ENCODE measurements around the gene DOCK4. TPM values are rescaled to one million over a fixed set of nuclear protein-coding genes. Genes with fewer than 3 reads are reported as not detected.

Gene DOCK4
- total RNA-seq, 4 donors from 2014 or later, result 12.7 to 28.4 (median 19.5) TPM

DNA sequence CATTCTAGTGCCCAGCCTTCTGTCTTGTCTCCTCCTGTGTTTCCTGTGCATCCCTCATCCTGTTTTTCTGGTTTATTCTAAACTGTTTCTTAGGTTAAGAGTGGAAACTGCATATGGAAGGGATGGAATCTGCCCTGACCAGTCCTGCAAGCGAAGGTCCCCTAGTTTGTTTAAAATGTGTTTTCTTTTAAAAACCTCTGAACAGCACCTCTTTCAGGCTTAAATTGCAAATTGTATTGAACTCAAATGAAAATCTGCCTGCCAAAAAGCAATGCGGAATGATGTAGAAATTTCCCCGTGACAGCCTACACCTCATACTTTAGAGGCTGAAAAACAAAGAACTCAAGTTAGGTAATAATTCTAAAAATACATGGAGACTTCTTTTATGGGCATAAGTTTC, 421.1 kb downstream of the DOCK4 start:
- H3K4me1 ChIP-seq, result peaks cover 0 to 2% (median 0%) of the 10 kb centered on the region in 4 donors
- H3K36me3 ChIP-seq, result no peaks in the 10 kb centered on the region
- no peak overlapping the region for H3K27ac ChIP-seq
- TF ChIP-seq CTCF (IDR thresholded peaks at IDR 0.05), result no peak
- no peak for TF ChIP-seq POLR2A (IDR thresholded peaks at IDR 0.05)
- no peak for TF ChIP-seq POLR2AphosphoS5 (IDR thresholded peaks at IDR 0.05)
- no peak for TF ChIP-seq EP300 (IDR thresholded peaks at IDR 0.05; ENCODE audit: low read depth)
- no peak for DNase-seq
- intact Hi-C loops (cut with DNase I; ENCODE audit: low total_unique reads) (no loop called here), in situ Hi-C loops (cut with MboI; ENCODE audit: low pct_ligation_motif_present in 1 of 4, low pct_unique_long_range_greater_than_20kb in 1 of 4, low sequenced_read_pairs in 3 of 4) (no loop called here)
- H3K4me3 ChIP-seq, result no peak overlapping the region
- no peaks in the 10 kb centered on the region for H3K27me3 ChIP-seq
- no peaks in the 10 kb centered on the region for H3K9me3 ChIP-seq
- WGBS, 2 donors (ENCODE audit: low coverage in 1 of 2), result 92 to 96% methylated on average over 3 of the region's 3 CpGs

DNA sequence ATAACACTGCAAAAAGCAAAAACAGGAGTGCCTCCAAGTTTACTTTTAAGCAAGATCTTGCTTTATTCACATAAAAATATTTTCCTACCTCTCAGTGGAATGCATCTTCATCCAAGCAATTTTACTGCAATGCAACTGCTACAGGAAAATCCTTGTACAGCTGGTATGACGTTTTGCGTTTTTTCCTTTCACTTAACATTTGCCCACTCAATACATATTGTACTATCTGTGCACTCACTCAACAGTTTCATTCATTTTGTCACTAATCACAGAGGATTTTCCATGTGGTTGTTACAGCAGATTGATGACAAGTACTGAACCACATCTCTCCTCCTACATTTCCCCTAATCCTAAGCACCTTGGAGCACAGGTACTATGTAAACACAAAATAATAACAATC, 421.9 kb downstream of the DOCK4 start:
- TF ChIP-seq EP300 (IDR thresholded peaks at IDR 0.05; ENCODE audit: low read depth) (no peak), CTCF (IDR thresholded peaks at IDR 0.05) (no peak), POLR2AphosphoS5 (IDR thresholded peaks at IDR 0.05) (no peak), POLR2A (IDR thresholded peaks at IDR 0.05) (no peak)
- H3K27ac ChIP-seq, result no peak overlapping the region
- H3K27me3 ChIP-seq, result no peaks in the 10 kb centered on the region
- DNase-seq, result no peak
- 80 to 92% methylated on average over 1 to 2 of the region's 2 CpGs for WGBS, 2 donors (ENCODE audit: low coverage in 1 of 2)
- H3K9me3 ChIP-seq, result no peaks in the 10 kb centered on the region
- H3K4me1 ChIP-seq, result no peaks in the 10 kb centered on the region
- intact Hi-C loops (cut with DNase I; ENCODE audit: low total_unique reads) (no loop called here), in situ Hi-C loops (cut with MboI; ENCODE audit: low pct_ligation_motif_present in 1 of 4, low pct_unique_long_range_greater_than_20kb in 1 of 4, low sequenced_read_pairs in 3 of 4) (no loop called here)
- no peaks in the 10 kb centered on the region for H3K36me3 ChIP-seq
- no peak overlapping the region for H3K4me3 ChIP-seq

GRCh38 chr7:111783854-111784253, 422.3 kb downstream of the DOCK4 start:
- 86 to 92% methylated on average over 5 of the region's 5 CpGs for WGBS, 2 donors (ENCODE audit: low coverage in 1 of 2)
- in situ Hi-C loops (cut with MboI; ENCODE audit: low pct_ligation_motif_present in 1 of 4, low pct_unique_long_range_greater_than_20kb in 1 of 4, low sequenced_read_pairs in 3 of 4), result no loop called here
- H3K4me1 ChIP-seq, result no peaks in the 10 kb centered on the region
- no peaks in the 10 kb centered on the region for H3K9me3 ChIP-seq
- no peak for DNase-seq
- no peak overlapping the region for H3K4me3 ChIP-seq
- intact Hi-C loops (cut with DNase I; ENCODE audit: low total_unique reads), result no loop called here
- H3K36me3 ChIP-seq, result no peaks in the 10 kb centered on the region
- H3K27me3 ChIP-seq, result no peaks in the 10 kb centered on the region
- no peak overlapping the region for H3K27ac ChIP-seq
- no peak for TF ChIP-seq POLR2A (IDR thresholded peaks at IDR 0.05)
- no peak for TF ChIP-seq POLR2AphosphoS5 (IDR thresholded peaks at IDR 0.05)
- no peak for TF ChIP-seq CTCF (IDR thresholded peaks at IDR 0.05)
- no peak for TF ChIP-seq EP300 (IDR thresholded peaks at IDR 0.05; ENCODE audit: low read depth)

DNA sequence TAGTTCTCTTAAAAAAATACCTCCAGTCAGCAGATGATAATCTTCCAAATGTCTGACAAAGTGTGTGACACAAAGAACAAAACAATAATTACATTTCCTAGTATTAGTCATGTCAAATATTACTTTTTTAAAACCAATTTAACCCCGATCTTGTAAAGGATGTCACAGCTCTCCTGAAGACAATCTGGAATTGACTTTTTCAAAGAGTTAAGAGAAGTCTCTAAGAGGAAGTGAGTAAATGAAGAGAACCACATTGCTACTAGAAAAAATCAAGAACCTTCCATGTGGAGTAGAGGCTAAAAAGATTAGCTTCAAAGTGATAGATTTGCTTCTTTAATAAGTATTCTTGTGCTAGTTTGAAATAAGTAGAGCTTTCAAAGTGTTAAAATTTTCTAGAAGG, 425.7 kb downstream of the DOCK4 start:
- no peak overlapping the region for H3K4me3 ChIP-seq
- no peaks in the 10 kb centered on the region for H3K4me1 ChIP-seq
- H3K36me3 ChIP-seq, result peaks cover 0 to 2% (median 0%) of the 10 kb centered on the region in 4 donors
- no peak overlapping the region for H3K27ac ChIP-seq
- 67 to 78% methylated on average over 1 of the region's 1 CpG for WGBS, 2 donors (ENCODE audit: low coverage in 1 of 2)
- no peaks in the 10 kb centered on the region for H3K9me3 ChIP-seq
- no peaks in the 10 kb centered on the region for H3K27me3 ChIP-seq
- TF ChIP-seq POLR2AphosphoS5 (IDR thresholded peaks at IDR 0.05), result no peak
- no peak for TF ChIP-seq CTCF (IDR thresholded peaks at IDR 0.05)
- no peak for TF ChIP-seq POLR2A (IDR thresholded peaks at IDR 0.05)
- TF ChIP-seq EP300 (IDR thresholded peaks at IDR 0.05; ENCODE audit: low read depth), result no peak
- no peak for DNase-seq
- in situ Hi-C loops (cut with MboI; ENCODE audit: low pct_ligation_motif_present in 1 of 4, low pct_unique_long_range_greater_than_20kb in 1 of 4, low sequenced_read_pairs in 3 of 4) (no loop called here), intact Hi-C loops (cut with DNase I; ENCODE audit: low total_unique reads) (no loop called here)
